IMR-90 (cell line): ENCODE data around the gene DPP10. TPM values are rescaled to one million over a fixed set of nuclear protein-coding genes. Genes with fewer than 3 reads are reported as not detected.

Experiments
- ATAC-seq: fragments of 200-7000 bp; cut with Tn5 transposase; 2 replicates; pipeline ENCODE4 v1.9.1; 2020; ENCODE audit warnings: low read depth, mild to moderate bottlenecking, moderate library complexity
- BruUV-seq: library from RNA; stranded (reverse); fragments of 400-500 nt; replicated peaks from 2 replicates; lab custom pipeline; 2021; lab: Mats Ljungman, UMichigan
- CTCF ChIA-PET: fragments of 300-600 bp; formaldehyde crosslinking; extraction: SDS; loops from one replicate; lab custom pipeline; 2021; ENCODE audit warnings: antibody characterized with exemption; lab: Yijun Ruan, JAX
- POLR2A ChIA-PET: fragments of 300-600 bp; sonication (Branson Sonifier 250); formaldehyde crosslinking; loops from one replicate; lab custom pipeline; 2022; ENCODE audit warnings: antibody characterized with exemption; ENCODE audit not compliant: unreplicated experiment; lab: Charles Lee
- DNase-seq: peaks from one replicate; pipeline ENCODE4 v3.0.0; 2013
- H2AFZ ChIP-seq: replicated peaks from 2 replicates; pipeline ENCODE3; 2013; ENCODE audit warnings: low read length, mild to moderate bottlenecking; ENCODE audit not compliant: poor library complexity
- H2AK5ac ChIP-seq: 2 replicates; pipeline ENCODE4 v1.6.1; 2013; ENCODE audit warnings: low read depth, low read length, inconsistent platforms
- H2AK9ac ChIP-seq: replicated peaks from 2 replicates; pipeline ENCODE3; 2013; ENCODE audit warnings: mild to moderate bottlenecking, low read depth, low read length, moderate library complexity; ENCODE audit not compliant: poor library complexity
- H2BK120ac ChIP-seq: 2 replicates; pipeline ENCODE4 v1.6.1; 2013; ENCODE audit warnings: low read depth, low read length, inconsistent platforms
- H2BK15ac ChIP-seq: 3 replicates; pipeline ENCODE4 v1.6.1; 2013; ENCODE audit warnings: low read depth, low read length, inconsistent platforms
- H2BK20ac ChIP-seq: 2 replicates; pipeline ENCODE4 v1.6.1; 2013; ENCODE audit warnings: low read depth, mild to moderate bottlenecking, inconsistent platforms, low read length, moderate library complexity
- H2BK5ac ChIP-seq: 2 replicates; pipeline ENCODE4 v1.6.1; 2013; ENCODE audit warnings: mild to moderate bottlenecking, low read depth, low read length, inconsistent platforms; ENCODE audit not compliant: poor library complexity, severe bottlenecking
- H3K14ac ChIP-seq: replicated peaks from 2 replicates; pipeline ENCODE4 v1.6.1; 2013; ENCODE audit warnings: low read depth, low read length, inconsistent platforms
- H3K18ac ChIP-seq: 2 replicates; pipeline ENCODE4 v1.6.1; 2013; ENCODE audit warnings: low read depth, low read length, control low read depth
- H3K23ac ChIP-seq: 2 replicates; pipeline ENCODE4 v1.6.1; 2013; ENCODE audit warnings: low read depth, low read length, inconsistent platforms
- H3K27ac ChIP-seq: 2 replicates; pipeline ENCODE4 v1.5.1; 2013; ENCODE audit warnings: mild to moderate bottlenecking, control low read depth, low read length; ENCODE audit not compliant: insufficient read depth
- H3K27me3 ChIP-seq: 2 replicates; pipeline ENCODE4 v1.6.1; 2013; ENCODE audit warnings: low read length; ENCODE audit not compliant: control insufficient read depth, insufficient read depth
- H3K36me3 ChIP-seq: 2 replicates; pipeline ENCODE4 v1.6.1; 2013; ENCODE audit warnings: low read length, mixed read lengths; ENCODE audit not compliant: control insufficient read depth, insufficient read depth
- H3K4ac ChIP-seq: 2 replicates; pipeline ENCODE4 v1.6.1; 2013; ENCODE audit warnings: low read depth, low read length, inconsistent platforms
- H3K4me1 ChIP-seq: 2 replicates; pipeline ENCODE4 v1.6.1; 2013; ENCODE audit warnings: low read length, mixed read lengths; ENCODE audit not compliant: control insufficient read depth, insufficient read depth
- H3K4me2 ChIP-seq: 2 replicates; pipeline ENCODE4 v1.6.1; 2013; ENCODE audit warnings: low read depth, mild to moderate bottlenecking, control low read depth, low read length, moderate library complexity
- H3K4me3 ChIP-seq: 2 replicates; pipeline ENCODE4 v1.5.1; 2013; ENCODE audit warnings: low read depth, mild to moderate bottlenecking, control low read depth, low read length, moderate library complexity; ENCODE audit not compliant: insufficient read depth
- H3K56ac ChIP-seq: 2 replicates; pipeline ENCODE4 v1.6.1; 2013; ENCODE audit warnings: low read length, inconsistent platforms; ENCODE audit not compliant: insufficient read depth; ENCODE audit errors: extremely low read depth
- H3K79me1 ChIP-seq, 2 experiments: 2 replicates each; pipeline ENCODE4 v1.6.1; 2013; ENCODE audit warnings: low read length in 2 of 2, inconsistent platforms in 1 of 2, low read depth in 1 of 2
- H3K9ac ChIP-seq: 2 replicates; pipeline ENCODE4 v1.6.1; 2013; ENCODE audit warnings: low read depth, low read length, control low read depth
- H3K9me1 ChIP-seq: 2 replicates; pipeline ENCODE4 v1.6.1; 2013; ENCODE audit warnings: low read length, inconsistent platforms; ENCODE audit not compliant: insufficient read depth
- H3K9me3 ChIP-seq: 2 replicates; pipeline ENCODE4 v1.6.1; 2013; ENCODE audit warnings: low read length; ENCODE audit not compliant: control insufficient read depth, insufficient read depth
- H4K20me1 ChIP-seq: 2 replicates; pipeline ENCODE4 v1.6.1; 2013; ENCODE audit warnings: low read length, inconsistent platforms; ENCODE audit not compliant: insufficient read depth
- H4K5ac ChIP-seq: 2 replicates; pipeline ENCODE4 v1.6.1; 2013; ENCODE audit warnings: mild to moderate bottlenecking, low read depth, low read length, control low read depth
- H4K8ac ChIP-seq, 2 experiments: 2 replicates each; pipeline ENCODE4 v1.6.1; 2013; ENCODE audit warnings: low read depth in 2 of 2, low read length in 2 of 2, control low read depth in 1 of 2, inconsistent platforms in 1 of 2
- H4K91ac ChIP-seq: 2 replicates; pipeline ENCODE4 v1.6.1; 2013; ENCODE audit warnings: low read depth, low read length, inconsistent platforms; ENCODE audit not compliant: insufficient read depth
- CEBPB ChIP-seq: IDR thresholded peaks from 2 replicates; pipeline ENCODE4 v1.6.1; 2012; ENCODE audit warnings: low read depth, low read length, improper control_type of control experiment
- FOS ChIP-seq: fragments of 150-350 bp; IDR thresholded peaks from 2 replicates; pipeline ENCODE4 v1.6.1; 2016; ENCODE audit warnings: low read depth, low read length
- MAZ ChIP-seq: IDR thresholded peaks from 2 replicates; pipeline ENCODE4 v1.6.1; 2012; ENCODE audit warnings: low read depth, mild to moderate bottlenecking, low read length, improper control_type of control experiment, moderate library complexity, borderline replicate concordance
- MXI1 ChIP-seq: IDR thresholded peaks from 2 replicates; pipeline ENCODE4 v1.6.1; 2012; ENCODE audit warnings: low read depth, mild to moderate bottlenecking, low read length, moderate library complexity, borderline replicate concordance
- NFE2L2 ChIP-seq: fragments of 150-350 bp; IDR thresholded peaks from 2 replicates; pipeline ENCODE4 v1.6.1; 2016; ENCODE audit warnings: low read depth, mild to moderate bottlenecking, low read length
- WGBS, 2 experiments: methylation state at CpG; one replicate each; pipeline versions ENCODE4 v1.1.5 to v1.1.7; 2013; ENCODE audit warnings: missing lambda C conversion rate in 2 of 2; ENCODE audit not compliant: insufficient read length in 1 of 2; ENCODE audit errors: extremely low coverage in 2 of 2; 5-methylcytosine and 5-hydroxymethylcytosine counted together
- dilution Hi-C: fragments of 300-500 bp; cut with HindIII; formaldehyde crosslinking; loops from one replicate; pipeline ENCODE4 v1.14.3; 2018; ENCODE audit warnings: low sequenced_read_pairs; ENCODE audit not compliant: unreplicated experiment
- in situ Hi-C: fragments of 300-500 bp; cut with MboI; formaldehyde crosslinking; loops from 3 replicates; pipeline ENCODE4 v1.14.3; 2019; ENCODE audit warnings: low sequenced_read_pairs, inconsistent platforms, mixed read lengths
- intact Hi-C: fragments of 100-400 bp; cut with micrococcal nuclease; formaldehyde crosslinking; loops from 2 replicates; pipeline ENCODE4 v1.10.0; 2022
- polyA plus RNA-seq, 3 experiments: library from polyadenylated mRNA; depleted of rRNA; stranded (reverse); fragments of >200 nt; gene quantifications; 2 replicates each; pipeline ENCODE4 v1.2.3, GENCODE V29; 2012; ENCODE audit warnings: low replicate concordance in 1 of 3
- total RNA-seq: library from RNA; depleted of rRNA; stranded (reverse); fragments of >200 nt; gene quantifications from 2 replicates; pipeline ENCODE4 v1.2.3, GENCODE V29; 2012
- TF ChIP-seq, protein P1 (sequence below): conservative IDR thresholded peaks from 2 replicates; pipeline ENCODE4 v1.5.1; 2012; ENCODE audit warnings: mild to moderate bottlenecking, low read depth, low read length, improper control_type of control experiment

The DPP10 gene
- total and polyA plus RNA-seq, 2 of the 4 experiments (the other 2 are of a cell fraction) = not detected

DNA sequence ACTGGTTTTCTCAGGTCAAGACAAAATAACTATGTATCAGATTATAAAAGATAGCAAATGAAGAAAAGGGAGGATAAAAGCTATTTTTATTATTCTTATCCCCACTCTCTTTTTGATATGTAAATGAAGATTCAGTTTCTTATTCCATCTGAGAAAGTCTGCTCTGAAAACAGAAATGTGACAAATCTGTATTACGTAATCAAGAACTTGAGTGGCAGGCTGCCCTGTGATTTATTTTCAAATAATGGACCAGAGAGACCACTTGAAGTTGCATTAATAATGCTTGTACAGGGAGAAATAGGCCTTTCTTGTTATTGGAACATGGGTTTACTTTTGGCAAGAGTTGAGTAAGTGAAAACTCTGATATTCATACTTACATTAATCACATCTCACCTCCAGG lies 727.4 kb downstream of the DPP10 start:
- no TSS peak for BruUV-seq
- ATAC-seq = no peak
- H3K23ac ChIP-seq = no peak overlapping the region
- in situ Hi-C loops (no loop called here), dilution Hi-C loops (no loop called here), intact Hi-C loops (no loop called here)
- TF ChIP-seq CEBPB (peak; percentile 80), NFE2L2 (no peak), MXI1 (no peak), FOS (no peak), MAZ (no peak)
- TF ChIP-seq, protein P1, sequence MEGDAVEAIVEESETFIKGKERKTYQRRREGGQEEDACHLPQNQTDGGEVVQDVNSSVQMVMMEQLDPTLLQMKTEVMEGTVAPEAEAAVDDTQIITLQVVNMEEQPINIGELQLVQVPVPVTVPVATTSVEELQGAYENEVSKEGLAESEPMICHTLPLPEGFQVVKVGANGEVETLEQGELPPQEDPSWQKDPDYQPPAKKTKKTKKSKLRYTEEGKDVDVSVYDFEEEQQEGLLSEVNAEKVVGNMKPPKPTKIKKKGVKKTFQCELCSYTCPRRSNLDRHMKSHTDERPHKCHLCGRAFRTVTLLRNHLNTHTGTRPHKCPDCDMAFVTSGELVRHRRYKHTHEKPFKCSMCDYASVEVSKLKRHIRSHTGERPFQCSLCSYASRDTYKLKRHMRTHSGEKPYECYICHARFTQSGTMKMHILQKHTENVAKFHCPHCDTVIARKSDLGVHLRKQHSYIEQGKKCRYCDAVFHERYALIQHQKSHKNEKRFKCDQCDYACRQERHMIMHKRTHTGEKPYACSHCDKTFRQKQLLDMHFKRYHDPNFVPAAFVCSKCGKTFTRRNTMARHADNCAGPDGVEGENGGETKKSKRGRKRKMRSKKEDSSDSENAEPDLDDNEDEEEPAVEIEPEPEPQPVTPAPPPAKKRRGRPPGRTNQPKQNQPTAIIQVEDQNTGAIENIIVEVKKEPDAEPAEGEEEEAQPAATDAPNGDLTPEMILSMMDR = no peak
- H2AK9ac ChIP-seq = no peak overlapping the region
- no peaks in the 10 kb centered on the region for H3K79me1 ChIP-seq
- H2BK20ac ChIP-seq = no peak overlapping the region
- H3K14ac ChIP-seq = no peak overlapping the region
- H3K18ac ChIP-seq = no peak overlapping the region
- POLR2A ChIA-PET = no interaction called here
- no CpG with 5 or more reads among the region's 1 CpG for WGBS, 2 experiments
- H3K27me3 ChIP-seq = no peaks in the 10 kb centered on the region
- H3K9me3 ChIP-seq = no peaks in the 10 kb centered on the region
- no peak overlapping the region for H4K91ac ChIP-seq
- no peak overlapping the region for H3K27ac ChIP-seq
- H3K56ac ChIP-seq = no peak overlapping the region
- no peak overlapping the region for H2AFZ ChIP-seq
- no peak overlapping the region for H2AK5ac ChIP-seq
- H2BK5ac ChIP-seq = no peak overlapping the region
- H3K4me3 ChIP-seq = no peak overlapping the region
- H4K8ac ChIP-seq = no peak overlapping the region
- no peak overlapping the region for H3K9ac ChIP-seq
- no peaks in the 10 kb centered on the region for H4K20me1 ChIP-seq
- no peak overlapping the region for H3K4ac ChIP-seq
- no peak for DNase-seq
- H2BK120ac ChIP-seq = no peak overlapping the region
- no peak overlapping the region for H3K4me2 ChIP-seq
- H4K5ac ChIP-seq = no peak overlapping the region
- no peaks in the 10 kb centered on the region for H3K4me1 ChIP-seq
- no peaks in the 10 kb centered on the region for H3K9me1 ChIP-seq
- CTCF ChIA-PET = no interaction called here
- H2BK15ac ChIP-seq = no peak overlapping the region
- no peaks in the 10 kb centered on the region for H3K36me3 ChIP-seq
